H9 (cell line): ENCODE results near the gene WDR83. TPM values are rescaled to one million over a fixed set of nuclear protein-coding genes. Genes with fewer than 3 reads are reported as not detected.

Source experiments
- DNase-seq: peaks from one replicate; pipeline ENCODE4 v3.0.0-alpha.2; 2017
- H2AFZ ChIP-seq: one replicate; pipeline ENCODE4 v1.6.1; 2013; ENCODE audit warnings: mild to moderate bottlenecking, low read length, control low read depth, moderate library complexity
- H2AK5ac ChIP-seq: 2 replicates; pipeline ENCODE4 v1.6.1; 2013; ENCODE audit warnings: low read length, control low read depth, mixed read lengths; ENCODE audit not compliant: insufficient read length
- H2BK120ac ChIP-seq: one replicate; pipeline ENCODE4 v1.6.1; 2013; ENCODE audit warnings: low read depth, mild to moderate bottlenecking, low read length, control low read depth, inconsistent platforms; ENCODE audit not compliant: poor library complexity, severe bottlenecking
- H2BK12ac ChIP-seq: 2 replicates; pipeline ENCODE4 v1.6.1; 2013; ENCODE audit warnings: low read length, control low read depth, mixed read lengths, low read depth; ENCODE audit not compliant: insufficient read length
- H2BK15ac ChIP-seq: 2 replicates; pipeline ENCODE4 v1.6.1; 2013; ENCODE audit warnings: low read depth, low read length, control low read depth
- H2BK20ac ChIP-seq: one replicate; pipeline ENCODE4 v1.6.1; 2013; ENCODE audit warnings: low read depth, mild to moderate bottlenecking, low read length, control low read depth, inconsistent platforms; ENCODE audit not compliant: poor library complexity, severe bottlenecking
- H2BK5ac ChIP-seq: 2 replicates; pipeline ENCODE4 v1.6.1; 2013; ENCODE audit warnings: low read length, control low read depth, mixed read lengths; ENCODE audit not compliant: insufficient read length
- H3K14ac ChIP-seq: 2 replicates; pipeline ENCODE4 v1.6.1; 2013; ENCODE audit warnings: low read length, control low read depth; ENCODE audit not compliant: insufficient read depth
- H3K18ac ChIP-seq: 2 replicates; pipeline ENCODE4 v1.6.1; 2013; ENCODE audit warnings: low read depth, mild to moderate bottlenecking, mixed read lengths, low read length, control low read depth; ENCODE audit not compliant: insufficient read length
- H3K23ac ChIP-seq: 2 replicates; pipeline ENCODE4 v1.6.1; 2013; ENCODE audit warnings: low read length, control low read depth, mixed read lengths, low read depth; ENCODE audit not compliant: insufficient read length
- H3K23me2 ChIP-seq: 2 replicates; pipeline ENCODE4 v1.6.1; 2013; ENCODE audit warnings: low read depth, mild to moderate bottlenecking, mixed read lengths, low read length, control low read depth; ENCODE audit not compliant: insufficient read length, poor library complexity, severe bottlenecking
- H3K27ac ChIP-seq: 2 replicates; pipeline ENCODE4 v1.5.1; 2013; ENCODE audit warnings: low read length, control low read depth, mixed read lengths, low read depth; ENCODE audit not compliant: insufficient read length
- H3K27me3 ChIP-seq: 2 replicates; pipeline ENCODE4 v1.6.1; 2013; ENCODE audit warnings: low read length, control low read depth, inconsistent platforms; ENCODE audit not compliant: insufficient read depth
- H3K4ac ChIP-seq: 2 replicates; pipeline ENCODE4 v1.6.1; 2013; ENCODE audit warnings: low read depth, mild to moderate bottlenecking, control low read depth, inconsistent platforms, low read length, moderate library complexity
- H3K4me1 ChIP-seq: 2 replicates; pipeline ENCODE4 v1.6.1; 2013; ENCODE audit warnings: low read length, control low read depth, inconsistent platforms; ENCODE audit not compliant: insufficient read depth
- H3K4me2 ChIP-seq: 2 replicates; pipeline ENCODE4 v1.6.1; 2013; ENCODE audit warnings: low read length, control low read depth, mixed read lengths; ENCODE audit not compliant: insufficient read length, insufficient read depth
- H3K56ac ChIP-seq: 2 replicates; pipeline ENCODE4 v1.6.1; 2013; ENCODE audit warnings: low read depth, mild to moderate bottlenecking, mixed read lengths, low read length, control low read depth; ENCODE audit not compliant: insufficient read length
- H3K79me1 ChIP-seq: 2 replicates; pipeline ENCODE4 v1.6.1; 2013; ENCODE audit warnings: low read depth, mild to moderate bottlenecking, moderate library complexity, low read length, control low read depth, inconsistent platforms; ENCODE audit not compliant: insufficient read depth, poor library complexity, severe bottlenecking
- H3K79me2 ChIP-seq: 2 replicates; pipeline ENCODE4 v1.6.1; 2013; ENCODE audit warnings: low read length, control low read depth, inconsistent platforms; ENCODE audit not compliant: insufficient read depth
- H3K9ac ChIP-seq: 2 replicates; pipeline ENCODE4 v1.6.1; 2013; ENCODE audit warnings: low read length, control low read depth, mixed read lengths; ENCODE audit not compliant: insufficient read length; ENCODE audit errors: extremely low read depth
- H3K9me3 ChIP-seq: one replicate; pipeline ENCODE4 v1.6.1; 2013; ENCODE audit warnings: low read depth, low read length, inconsistent platforms; ENCODE audit not compliant: control insufficient read depth
- H3T11ph ChIP-seq: one replicate; pipeline ENCODE4 v1.6.1; 2013; ENCODE audit warnings: mild to moderate bottlenecking, low read length, control low read depth, inconsistent platforms
- H4K20me1 ChIP-seq: one replicate; pipeline ENCODE4 v1.6.1; 2013; ENCODE audit not compliant: control insufficient read depth, insufficient read length, insufficient read depth
- H4K5ac ChIP-seq: 2 replicates; pipeline ENCODE4 v1.6.1; 2013; ENCODE audit warnings: low read depth, mild to moderate bottlenecking, mixed read lengths, low read length, control low read depth; ENCODE audit not compliant: insufficient read length
- H4K8ac ChIP-seq: replicated peaks from 2 replicates; pipeline ENCODE4 v1.6.1; 2013; ENCODE audit warnings: low read length, control low read depth, mixed read lengths, low read depth; ENCODE audit not compliant: insufficient read length
- H4K91ac ChIP-seq: 2 replicates; pipeline ENCODE4 v1.6.1; 2013; ENCODE audit warnings: low read depth, mild to moderate bottlenecking, moderate library complexity, mixed read lengths, low read length, control low read depth; ENCODE audit not compliant: insufficient read length
- H3K27ac Mint-ChIP-seq, 3 experiments: 2 replicates in 2 of 3; 3 replicates in 1 of 3; pipeline ENCODE4 v1.8.0; 2020 to 2021; ENCODE audit warnings: mixed read lengths in 3 of 3, mild to moderate bottlenecking in 1 of 3, moderate library complexity in 1 of 3
- H3K27me3 Mint-ChIP-seq: 2 replicates; pipeline ENCODE4 v1.8.0; 2021; ENCODE audit warnings: low read depth, mild to moderate bottlenecking, moderate library complexity, mixed read lengths
- H3K36me3 Mint-ChIP-seq, 3 experiments: 2 replicates in 2 of 3; 3 replicates in 1 of 3; pipeline ENCODE4 v1.8.0; 2020 to 2021; ENCODE audit warnings: low read depth in 3 of 3, mixed read lengths in 3 of 3; ENCODE audit not compliant: insufficient read depth in 1 of 3
- H3K4me1 Mint-ChIP-seq, 2 experiments: 2 replicates each; pipeline ENCODE4 v1.8.0; 2020; ENCODE audit warnings: mixed read lengths in 2 of 2
- H3K4me3 Mint-ChIP-seq, 2 experiments: 2 replicates in 1 of 2; 3 replicates in 1 of 2; pipeline ENCODE4 v1.8.0; 2020 to 2021; ENCODE audit warnings: mild to moderate bottlenecking in 2 of 2, mixed read lengths in 2 of 2, moderate library complexity in 1 of 2
- H3K9me3 Mint-ChIP-seq, 2 experiments: 2 replicates in 1 of 2; 3 replicates in 1 of 2; pipeline ENCODE4 v1.8.0; 2020; ENCODE audit warnings: mild to moderate bottlenecking in 2 of 2, mixed read lengths in 2 of 2, moderate library complexity in 1 of 2
- CTCF ChIP-seq: fragments of 200-600 bp; sonication (generic); conservative IDR thresholded peaks from 3 replicates; pipeline ENCODE4 v1.8.0; 2021; ENCODE audit warnings: antibody characterized with exemption, mild to moderate bottlenecking
- WGBS: extraction: QIAGEN DNeasy Blood & Tissue Kit; methylation state at CpG from one replicate; pipeline ENCODE4 v1.1.7; 2013; ENCODE audit warnings: missing lambda C conversion rate, low lambda C conversion rate, mixed read lengths; ENCODE audit not compliant: insufficient read length; ENCODE audit errors: extremely low coverage; 5-methylcytosine and 5-hydroxymethylcytosine counted together
- total RNA-seq: library from RNA; stranded (reverse); gene quantifications from 2 replicates; pipeline ENCODE4 v1.2.1, GENCODE V29; 2021

Gene WDR83
- total RNA-seq, 1 experiment from 2014 or later, result 21.0 TPM

GRCh38 chr19:12670159-12670928 lies 3.7 kb downstream of the WDR83 start:
- Histone ChIP-seq H2BK15ac (no peak overlapping the region), H2BK5ac (no peak overlapping the region), H4K91ac (no peak overlapping the region), H2AFZ (no peak overlapping the region), H3K79me1 (no peaks in the 10 kb centered on the region), H2AK5ac (no peak overlapping the region), H3K56ac (no peak overlapping the region), H3K27ac (no peak overlapping the region), H3K4me2 (peak overlapping the region; percentile 64), H3K4ac (no peak overlapping the region), H3K4me1 (no peaks in the 10 kb centered on the region), H2BK20ac (no peak overlapping the region), H3K9me3 (no peaks in the 10 kb centered on the region), H3K27me3 (no peaks in the 10 kb centered on the region), H3T11ph (no peak overlapping the region), H3K9ac (peak overlapping the region; percentile 87), H4K5ac (no peak overlapping the region), H3K23me2 (peaks cover 24% of the 10 kb centered on the region), H2BK12ac (no peak overlapping the region), H3K18ac (no peak overlapping the region), H3K79me2 (no peaks in the 10 kb centered on the region), H4K20me1 (no peaks in the 10 kb centered on the region), H4K8ac (no peak overlapping the region), H3K23ac (no peak overlapping the region), H3K14ac (no peak overlapping the region), H2BK120ac (no peak overlapping the region)
- TF ChIP-seq CTCF, result no peak
- H3K4me3 Mint-ChIP-seq, result peak overlapping the region; percentile 93 to 94
- H3K9me3 Mint-ChIP-seq, result peaks cover 0 to 1% of the 10 kb centered on the region in 2 experiments; a peak in 2 of 5 replicates
- peaks cover 20 to 44% (median 33%) of the 10 kb centered on the region in 3 experiments for H3K36me3 Mint-ChIP-seq
- WGBS, result no CpG with 5 or more reads among the region's 26 CpGs
- peaks cover 27 to 40% of the 10 kb centered on the region in 2 experiments for H3K4me1 Mint-ChIP-seq
- H3K27me3 Mint-ChIP-seq, result peaks cover 2% of the 10 kb centered on the region
- DNase-seq, result no peak
- peak overlapping the region in 2 of 3 experiments; percentile 100; a peak in 5 of 7 replicates for H3K27ac Mint-ChIP-seq
